ENCODE data around the gene MCU. TPM values are rescaled to one million over a fixed set of nuclear protein-coding genes. Genes with fewer than 3 reads are reported as not detected.

Gene MCU
- polyA plus RNA-seq, 1 donor from 2014 or later, result 22.9 TPM

- Histone ChIP-seq H3K79me2 (replicated peaks; ENCODE audit: insufficient read depth, low read length) (no peaks in the 10 kb centered on the region), H3K9me2 (ENCODE audit: insufficient read depth, low read length) (no peaks in the 10 kb centered on the region), H3K27ac (ENCODE audit: low read length) (no peak overlapping the region), H3K9ac (ENCODE audit: low read length) (no peak overlapping the region), H3K4me3 (ENCODE audit: low read length) (no peak overlapping the region), H3K9me3 (ENCODE audit: low read length) (no peaks in the 10 kb centered on the region), H2AFZ (ENCODE audit: low read depth, low read length) (no peak overlapping the region), H3K27me3 (ENCODE audit: insufficient read depth, low read depth, low read length) (no peaks in the 10 kb centered on the region), H3K4me2 (ENCODE audit: low read length) (no peak overlapping the region), H4K20me1 (ENCODE audit: insufficient read depth) (no peaks in the 10 kb centered on the region), H3F3A (ENCODE audit: insufficient read depth, low read length, poor library complexity, severe bottlenecking) (no peaks in the 10 kb centered on the region), H3K36me3 (ENCODE audit: insufficient read depth, low read length) (no peaks in the 10 kb centered on the region)
- no peak for TF ChIP-seq POLR2AphosphoS5 (IDR thresholded peaks at IDR 0.05)
- no peak for TF ChIP-seq EP300 (conservative IDR thresholded peaks at IDR 0.05; ENCODE audit: poor library complexity, severe bottlenecking)
- no peak for TF ChIP-seq TAF1 (IDR thresholded peaks at IDR 0.05; ENCODE audit: low read depth)
- no peak for TF ChIP-seq SMC3 (conservative IDR thresholded peaks at IDR 0.05; ENCODE audit: poor library complexity)
- TF ChIP-seq MXI1 (conservative IDR thresholded peaks at IDR 0.05; ENCODE audit: poor library complexity, severe bottlenecking), result no peak
- TF ChIP-seq, protein P1, sequence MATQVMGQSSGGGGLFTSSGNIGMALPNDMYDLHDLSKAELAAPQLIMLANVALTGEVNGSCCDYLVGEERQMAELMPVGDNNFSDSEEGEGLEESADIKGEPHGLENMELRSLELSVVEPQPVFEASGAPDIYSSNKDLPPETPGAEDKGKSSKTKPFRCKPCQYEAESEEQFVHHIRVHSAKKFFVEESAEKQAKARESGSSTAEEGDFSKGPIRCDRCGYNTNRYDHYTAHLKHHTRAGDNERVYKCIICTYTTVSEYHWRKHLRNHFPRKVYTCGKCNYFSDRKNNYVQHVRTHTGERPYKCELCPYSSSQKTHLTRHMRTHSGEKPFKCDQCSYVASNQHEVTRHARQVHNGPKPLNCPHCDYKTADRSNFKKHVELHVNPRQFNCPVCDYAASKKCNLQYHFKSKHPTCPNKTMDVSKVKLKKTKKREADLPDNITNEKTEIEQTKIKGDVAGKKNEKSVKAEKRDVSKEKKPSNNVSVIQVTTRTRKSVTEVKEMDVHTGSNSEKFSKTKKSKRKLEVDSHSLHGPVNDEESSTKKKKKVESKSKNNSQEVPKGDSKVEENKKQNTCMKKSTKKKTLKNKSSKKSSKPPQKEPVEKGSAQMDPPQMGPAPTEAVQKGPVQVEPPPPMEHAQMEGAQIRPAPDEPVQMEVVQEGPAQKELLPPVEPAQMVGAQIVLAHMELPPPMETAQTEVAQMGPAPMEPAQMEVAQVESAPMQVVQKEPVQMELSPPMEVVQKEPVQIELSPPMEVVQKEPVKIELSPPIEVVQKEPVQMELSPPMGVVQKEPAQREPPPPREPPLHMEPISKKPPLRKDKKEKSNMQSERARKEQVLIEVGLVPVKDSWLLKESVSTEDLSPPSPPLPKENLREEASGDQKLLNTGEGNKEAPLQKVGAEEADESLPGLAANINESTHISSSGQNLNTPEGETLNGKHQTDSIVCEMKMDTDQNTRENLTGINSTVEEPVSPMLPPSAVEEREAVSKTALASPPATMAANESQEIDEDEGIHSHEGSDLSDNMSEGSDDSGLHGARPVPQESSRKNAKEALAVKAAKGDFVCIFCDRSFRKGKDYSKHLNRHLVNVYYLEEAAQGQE (IDR thresholded peaks at IDR 0.05; ENCODE audit: borderline replicate concordance), result no peak
- TF ChIP-seq, protein P2, sequence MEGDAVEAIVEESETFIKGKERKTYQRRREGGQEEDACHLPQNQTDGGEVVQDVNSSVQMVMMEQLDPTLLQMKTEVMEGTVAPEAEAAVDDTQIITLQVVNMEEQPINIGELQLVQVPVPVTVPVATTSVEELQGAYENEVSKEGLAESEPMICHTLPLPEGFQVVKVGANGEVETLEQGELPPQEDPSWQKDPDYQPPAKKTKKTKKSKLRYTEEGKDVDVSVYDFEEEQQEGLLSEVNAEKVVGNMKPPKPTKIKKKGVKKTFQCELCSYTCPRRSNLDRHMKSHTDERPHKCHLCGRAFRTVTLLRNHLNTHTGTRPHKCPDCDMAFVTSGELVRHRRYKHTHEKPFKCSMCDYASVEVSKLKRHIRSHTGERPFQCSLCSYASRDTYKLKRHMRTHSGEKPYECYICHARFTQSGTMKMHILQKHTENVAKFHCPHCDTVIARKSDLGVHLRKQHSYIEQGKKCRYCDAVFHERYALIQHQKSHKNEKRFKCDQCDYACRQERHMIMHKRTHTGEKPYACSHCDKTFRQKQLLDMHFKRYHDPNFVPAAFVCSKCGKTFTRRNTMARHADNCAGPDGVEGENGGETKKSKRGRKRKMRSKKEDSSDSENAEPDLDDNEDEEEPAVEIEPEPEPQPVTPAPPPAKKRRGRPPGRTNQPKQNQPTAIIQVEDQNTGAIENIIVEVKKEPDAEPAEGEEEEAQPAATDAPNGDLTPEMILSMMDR (IDR thresholded peaks at IDR 0.05; ENCODE audit: poor library complexity, severe bottlenecking), result no peak
- no peak for TF ChIP-seq EZH2 (IDR thresholded peaks at IDR 0.05; ENCODE audit: borderline replicate concordance, insufficient read depth, low read length, poor library complexity, severe bottlenecking)
- no peak for TF ChIP-seq RAD21 (conservative IDR thresholded peaks at IDR 0.05)
Measured at GRCh38 chr10:72889391-72889831, 197.5 kb downstream of the MCU start.

DNA sequence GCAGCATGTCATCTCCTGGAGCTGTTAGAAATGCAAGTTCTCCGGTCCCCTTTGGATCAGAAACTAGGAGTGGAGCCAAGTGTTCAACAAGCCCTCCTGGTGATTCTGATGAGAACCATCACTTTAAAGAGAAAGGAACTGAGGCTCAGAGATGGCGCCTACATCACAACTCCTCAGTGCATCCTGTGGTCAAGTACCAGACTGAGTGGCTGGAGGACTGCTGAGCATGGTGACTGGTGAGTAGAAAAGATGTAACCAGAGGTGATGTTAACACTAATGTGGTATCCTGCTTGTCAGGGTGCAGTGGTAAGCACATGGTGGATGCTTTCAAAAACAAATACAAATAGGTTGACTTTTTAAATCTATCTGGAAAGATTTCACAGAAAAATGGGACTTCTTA, 198.1 kb downstream of the MCU start:
- Histone ChIP-seq H3F3A (ENCODE audit: insufficient read depth, low read length, poor library complexity, severe bottlenecking) (no peaks in the 10 kb centered on the region), H3K9ac (ENCODE audit: low read length) (no peak overlapping the region), H3K27ac (ENCODE audit: low read length) (no peak overlapping the region), H3K9me2 (ENCODE audit: insufficient read depth, low read length) (no peaks in the 10 kb centered on the region), H3K4me2 (ENCODE audit: low read length) (no peak overlapping the region), H3K4me3 (ENCODE audit: low read length) (no peak overlapping the region), H2AFZ (ENCODE audit: low read depth, low read length) (no peak overlapping the region), H3K27me3 (ENCODE audit: insufficient read depth, low read depth, low read length) (no peaks in the 10 kb centered on the region), H3K79me2 (replicated peaks; ENCODE audit: insufficient read depth, low read length) (no peaks in the 10 kb centered on the region), H3K36me3 (ENCODE audit: insufficient read depth, low read length) (no peaks in the 10 kb centered on the region), H3K9me3 (ENCODE audit: low read length) (no peaks in the 10 kb centered on the region), H4K20me1 (ENCODE audit: insufficient read depth) (no peaks in the 10 kb centered on the region)
- TF ChIP-seq TAF1 (IDR thresholded peaks at IDR 0.05; ENCODE audit: low read depth) (no peak), RAD21 (conservative IDR thresholded peaks at IDR 0.05) (no peak), EZH2 (IDR thresholded peaks at IDR 0.05; ENCODE audit: borderline replicate concordance, insufficient read depth, low read length, poor library complexity, severe bottlenecking) (no peak), SMC3 (conservative IDR thresholded peaks at IDR 0.05; ENCODE audit: poor library complexity) (no peak), MXI1 (conservative IDR thresholded peaks at IDR 0.05; ENCODE audit: poor library complexity, severe bottlenecking) (no peak), EP300 (conservative IDR thresholded peaks at IDR 0.05; ENCODE audit: poor library complexity, severe bottlenecking) (no peak), POLR2AphosphoS5 (IDR thresholded peaks at IDR 0.05) (no peak)
- TF ChIP-seq, protein P2 (IDR thresholded peaks at IDR 0.05; ENCODE audit: poor library complexity, severe bottlenecking), result no peak
- TF ChIP-seq, protein P1 (IDR thresholded peaks at IDR 0.05; ENCODE audit: borderline replicate concordance), result no peak

Data from neural cell (in vitro differentiated cells).